K562 (cell line): ENCODE results near the gene ALDH8A1.

Experiments used
- HNRNPH1 ChIP-seq: fragments of 200-400 bp; formaldehyde crosslinking; optimal IDR thresholded peaks from 2 replicates; pipeline ENCODE3; 2017; ENCODE audit warnings: low read depth, mild to moderate bottlenecking, low read length, moderate library complexity
- KDM1A ChIP-seq, 2 experiments: fragments of 450-650 bp; IDR thresholded peaks; 2 replicates each; pipeline ENCODE4 v1.6.1; 2016; ENCODE audit warnings: mild to moderate bottlenecking in 2 of 2
- SP1 ChIP-seq: sonication (generic); formaldehyde crosslinking; IDR thresholded peaks from 2 replicates; pipeline ENCODE4 v1.8.1; 2022; ENCODE audit warnings: mild to moderate bottlenecking, missing genetic modification reagents
- ZC3H11A ChIP-seq: IDR thresholded peaks from 2 replicates; pipeline ENCODE4 v1.6.1; 2012; ENCODE audit warnings: low read depth, low read length, improper control_type of control experiment
- ZSCAN32 ChIP-seq: fragments of 450-650 bp; formaldehyde crosslinking; IDR thresholded peaks from 2 replicates; pipeline ENCODE4 v1.4.0; 2020; ENCODE audit warnings: mild to moderate bottlenecking, moderate library complexity
- TF ChIP-seq, protein P1 (sequence below), 3 experiments: IDR thresholded peaks in 2 of 3; conservative IDR thresholded peaks in 1 of 3; 2 replicates each; pipeline ENCODE4 v1.5.1; 2011 to 2012; ENCODE audit warnings: low read length in 3 of 3, mild to moderate bottlenecking in 3 of 3, control low read depth in 2 of 3, improper control_type of control experiment in 1 of 3, inconsistent platforms in 1 of 3, low read depth in 1 of 3, mixed read lengths in 1 of 3, moderate library complexity in 1 of 3; ENCODE audit not compliant: insufficient read depth in 2 of 3
- TF ChIP-seq, protein P2 (sequence below): fragments of 450-650 bp; IDR thresholded peaks from 2 replicates; pipeline ENCODE4 v1.6.1; 2016
- TF ChIP-seq, protein P3 (sequence below): fragments of 450-650 bp; formaldehyde crosslinking; IDR thresholded peaks from 2 replicates; pipeline ENCODE4 v1.4.0; 2020; ENCODE audit warnings: mild to moderate bottlenecking, moderate library complexity

DNA sequence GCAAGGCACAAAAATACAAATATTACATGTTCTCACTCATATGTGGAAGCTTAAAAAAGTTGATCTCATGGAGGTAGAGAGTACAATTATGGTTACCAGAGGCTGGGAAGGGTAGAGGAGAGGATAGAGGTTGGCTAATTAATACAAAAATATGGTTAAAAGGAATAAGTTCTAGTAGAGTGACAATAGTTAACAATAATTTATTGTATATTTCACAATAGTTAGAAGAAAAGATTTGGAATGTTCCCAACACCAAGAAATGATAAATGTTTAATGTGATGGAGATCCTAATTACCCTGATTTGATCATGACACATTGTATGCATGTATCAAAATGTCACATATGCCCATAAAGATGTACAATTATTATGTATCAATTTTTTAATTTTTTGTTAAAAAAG lies 1.8 kb downstream of the ALDH8A1 start:
- TF ChIP-seq, protein P1, sequence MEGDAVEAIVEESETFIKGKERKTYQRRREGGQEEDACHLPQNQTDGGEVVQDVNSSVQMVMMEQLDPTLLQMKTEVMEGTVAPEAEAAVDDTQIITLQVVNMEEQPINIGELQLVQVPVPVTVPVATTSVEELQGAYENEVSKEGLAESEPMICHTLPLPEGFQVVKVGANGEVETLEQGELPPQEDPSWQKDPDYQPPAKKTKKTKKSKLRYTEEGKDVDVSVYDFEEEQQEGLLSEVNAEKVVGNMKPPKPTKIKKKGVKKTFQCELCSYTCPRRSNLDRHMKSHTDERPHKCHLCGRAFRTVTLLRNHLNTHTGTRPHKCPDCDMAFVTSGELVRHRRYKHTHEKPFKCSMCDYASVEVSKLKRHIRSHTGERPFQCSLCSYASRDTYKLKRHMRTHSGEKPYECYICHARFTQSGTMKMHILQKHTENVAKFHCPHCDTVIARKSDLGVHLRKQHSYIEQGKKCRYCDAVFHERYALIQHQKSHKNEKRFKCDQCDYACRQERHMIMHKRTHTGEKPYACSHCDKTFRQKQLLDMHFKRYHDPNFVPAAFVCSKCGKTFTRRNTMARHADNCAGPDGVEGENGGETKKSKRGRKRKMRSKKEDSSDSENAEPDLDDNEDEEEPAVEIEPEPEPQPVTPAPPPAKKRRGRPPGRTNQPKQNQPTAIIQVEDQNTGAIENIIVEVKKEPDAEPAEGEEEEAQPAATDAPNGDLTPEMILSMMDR (IDR thresholded peaks at IDR 0.05 in 2 of 3, conservative IDR thresholded peaks at IDR 0.05 in 1 of 3; ENCODE audit: insufficient read depth in 2 of 3, low read depth in 1 of 3, low read length in 3 of 3): no peak
- TF ChIP-seq SP1 (no peak), KDM1A (IDR thresholded peaks at IDR 0.05) (no peak), ZC3H11A (no peak), HNRNPH1 (no peak), ZSCAN32 (no peak)
- TF ChIP-seq, protein P2, sequence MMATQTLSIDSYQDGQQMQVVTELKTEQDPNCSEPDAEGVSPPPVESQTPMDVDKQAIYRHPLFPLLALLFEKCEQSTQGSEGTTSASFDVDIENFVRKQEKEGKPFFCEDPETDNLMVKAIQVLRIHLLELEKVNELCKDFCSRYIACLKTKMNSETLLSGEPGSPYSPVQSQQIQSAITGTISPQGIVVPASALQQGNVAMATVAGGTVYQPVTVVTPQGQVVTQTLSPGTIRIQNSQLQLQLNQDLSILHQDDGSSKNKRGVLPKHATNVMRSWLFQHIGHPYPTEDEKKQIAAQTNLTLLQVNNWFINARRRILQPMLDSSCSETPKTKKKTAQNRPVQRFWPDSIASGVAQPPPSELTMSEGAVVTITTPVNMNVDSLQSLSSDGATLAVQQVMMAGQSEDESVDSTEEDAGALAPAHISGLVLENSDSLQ: no peak
- TF ChIP-seq, protein P3, sequence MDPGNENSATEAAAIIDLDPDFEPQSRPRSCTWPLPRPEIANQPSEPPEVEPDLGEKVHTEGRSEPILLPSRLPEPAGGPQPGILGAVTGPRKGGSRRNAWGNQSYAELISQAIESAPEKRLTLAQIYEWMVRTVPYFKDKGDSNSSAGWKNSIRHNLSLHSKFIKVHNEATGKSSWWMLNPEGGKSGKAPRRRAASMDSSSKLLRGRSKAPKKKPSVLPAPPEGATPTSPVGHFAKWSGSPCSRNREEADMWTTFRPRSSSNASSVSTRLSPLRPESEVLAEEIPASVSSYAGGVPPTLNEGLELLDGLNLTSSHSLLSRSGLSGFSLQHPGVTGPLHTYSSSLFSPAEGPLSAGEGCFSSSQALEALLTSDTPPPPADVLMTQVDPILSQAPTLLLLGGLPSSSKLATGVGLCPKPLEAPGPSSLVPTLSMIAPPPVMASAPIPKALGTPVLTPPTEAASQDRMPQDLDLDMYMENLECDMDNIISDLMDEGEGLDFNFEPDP: no peak
